Measurements from ENCODE around the gene TAF4B.
"Not testable (repeated sequence)": the region's sequence is repeated elsewhere in the genome, so short reads cannot be mapped to it uniquely, and the experiment has no call there.

The TAF4B gene

DNA sequence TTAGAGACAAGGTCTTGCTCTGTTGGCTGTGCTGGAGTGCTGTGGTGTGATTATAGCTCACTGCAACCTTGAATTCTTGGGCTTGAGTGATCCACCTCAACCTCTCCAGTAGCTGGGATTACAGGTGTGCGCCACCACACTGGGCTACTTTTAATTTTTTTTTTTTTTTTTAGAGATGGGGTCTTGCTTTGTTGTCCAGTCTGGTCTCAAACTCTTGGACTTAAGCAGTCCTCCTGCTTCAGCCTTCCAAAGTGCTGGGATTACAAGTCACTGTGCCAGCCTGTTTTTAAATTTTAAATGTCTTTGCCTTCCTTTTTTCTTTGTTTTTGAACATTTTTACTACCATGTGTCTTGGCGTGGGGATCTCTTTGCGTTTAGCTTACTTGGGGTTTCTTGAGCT is 32.5 kb downstream of the TAF4B start:
- no peak for DNase-seq (ENCODE audit: extremely low read depth, low read depth)
- no peak overlapping the region for H3K4me3 ChIP-seq (replicated peaks; ENCODE audit: low read depth, low read length)
- TF ChIP-seq CTCF (IDR thresholded peaks at IDR 0.05; ENCODE audit: low read depth, low read length, missing control alignments) = no peak

- DNase-seq (ENCODE audit: extremely low read depth, low read depth); H3K4me3 ChIP-seq (replicated peaks; ENCODE audit: low read depth, low read length): not testable (repeated sequence)
Observed at GRCh38 chr18:26259416-26259815, 33.2 kb downstream of the TAF4B start.

GRCh38 chr18:26262156-26262555 is 35.9 kb downstream of the TAF4B start:
- no peak overlapping the region for H3K4me3 ChIP-seq (replicated peaks; ENCODE audit: low read depth, low read length)
- TF ChIP-seq CTCF (IDR thresholded peaks at IDR 0.05; ENCODE audit: low read depth, low read length, missing control alignments) = no peak
- no peak for DNase-seq (ENCODE audit: extremely low read depth, low read depth)

DNA sequence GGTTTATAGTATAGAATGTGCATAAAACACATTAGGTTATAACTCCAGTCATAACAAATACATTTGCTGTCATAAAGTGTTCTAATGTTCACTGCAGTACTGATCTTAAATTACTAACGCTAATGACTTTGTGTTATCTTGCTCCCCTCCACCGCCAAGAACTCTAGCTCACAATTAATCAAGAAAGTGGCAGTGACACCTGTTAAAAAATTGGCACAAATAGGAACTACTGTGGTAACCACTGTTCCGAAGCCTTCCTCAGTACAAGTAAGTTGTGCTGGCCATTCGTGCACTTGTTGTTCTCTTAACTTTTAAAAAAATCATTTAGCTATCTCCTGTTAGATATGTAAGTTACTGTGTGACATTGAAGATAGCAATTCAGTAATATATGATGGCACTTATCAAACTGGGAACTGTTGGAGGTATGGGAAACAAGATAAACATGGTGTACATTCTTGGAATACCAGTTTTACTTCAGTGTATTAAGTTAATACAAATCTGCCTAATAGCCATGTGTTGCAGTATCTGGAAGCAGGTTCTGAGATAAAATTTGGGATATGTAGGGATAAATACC is 41.2 kb downstream of the TAF4B start:
- no peak for TF ChIP-seq CTCF (IDR thresholded peaks at IDR 0.05; ENCODE audit: low read depth, low read length, missing control alignments)
- no peak for DNase-seq (ENCODE audit: extremely low read depth, low read depth)
- H3K4me3 ChIP-seq (replicated peaks; ENCODE audit: low read depth, low read length) = no peak overlapping the region

DNA sequence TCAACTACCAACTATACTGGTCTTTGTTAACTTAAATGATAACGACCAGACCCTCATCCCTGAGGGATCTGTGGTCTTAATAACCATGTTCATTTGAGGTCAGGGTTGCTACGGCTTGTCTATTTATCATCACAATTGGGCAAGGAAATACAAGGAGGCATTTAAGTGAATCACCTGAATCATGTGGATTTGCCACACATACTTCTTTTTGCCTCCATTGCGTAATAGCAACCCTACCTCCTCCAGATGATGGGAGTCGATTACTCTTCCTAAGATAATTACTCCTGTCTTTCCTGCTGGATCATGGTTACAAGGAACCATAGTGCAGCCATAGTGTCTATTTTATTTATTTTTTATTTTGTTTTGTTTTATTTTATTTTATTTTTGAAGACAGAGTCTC is 42.2 kb downstream of the TAF4B start:
- H3K4me3 ChIP-seq (replicated peaks; ENCODE audit: low read depth, low read length) = no peak overlapping the region
- no peak for TF ChIP-seq CTCF (IDR thresholded peaks at IDR 0.05; ENCODE audit: low read depth, low read length, missing control alignments)
- DNase-seq (ENCODE audit: extremely low read depth, low read depth) = no peak

GRCh38 chr18:26271917-26272549 is 45.8 kb downstream of the TAF4B start:
- TF ChIP-seq CTCF (IDR thresholded peaks at IDR 0.05; ENCODE audit: low read depth, low read length, missing control alignments) = no peak
- H3K4me3 ChIP-seq (replicated peaks; ENCODE audit: low read depth, low read length) = no peak overlapping the region
- DNase-seq (ENCODE audit: extremely low read depth, low read depth) = no peak

DNA sequence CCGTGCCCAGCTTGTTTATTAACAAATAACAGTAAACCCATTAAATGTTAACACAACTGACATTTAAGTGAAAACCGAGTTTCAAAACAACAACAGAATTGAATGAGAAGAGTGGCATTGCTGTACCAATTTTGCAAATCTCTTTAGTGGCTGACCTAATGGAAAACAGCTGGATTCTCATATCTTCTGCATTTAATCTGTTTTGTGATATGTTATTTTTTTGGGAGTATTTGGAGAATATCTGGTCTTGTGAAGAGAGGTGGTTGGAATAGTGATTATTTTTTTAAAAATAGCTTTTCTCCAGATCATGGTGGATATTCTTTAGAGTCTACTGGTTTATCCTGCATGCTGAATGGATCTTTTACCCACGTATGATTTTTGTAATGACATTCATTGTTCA is 51.1 kb downstream of the TAF4B start:
- H3K4me3 ChIP-seq (replicated peaks; ENCODE audit: low read depth, low read length) = no peak overlapping the region
- TF ChIP-seq CTCF (IDR thresholded peaks at IDR 0.05; ENCODE audit: low read depth, low read length, missing control alignments) = no peak
- DNase-seq (ENCODE audit: extremely low read depth, low read depth) = no peak

Measured in HFF-Myc (cell line).